HEK293T (cell line): ENCODE results near the gene ZNF135.

ENCODE experiments used
- BHLHE40 ChIP-seq: fragments of 450-650 bp; IDR thresholded peaks from 2 replicates; pipeline ENCODE4 v1.6.1; 2016; ENCODE audit warnings: mild to moderate bottlenecking, moderate library complexity, borderline replicate concordance
- CTBP1 ChIP-seq: fragments of 450-650 bp; IDR thresholded peaks from 2 replicates; pipeline ENCODE4 v1.6.1; 2016; ENCODE audit warnings: borderline replicate concordance
- ELF4 ChIP-seq: fragments of 450-650 bp; IDR thresholded peaks from 2 replicates; pipeline ENCODE4 v1.6.1; 2017; ENCODE audit warnings: antibody characterized with exemption
- FOXA1 ChIP-seq: fragments of 450-650 bp; IDR thresholded peaks from 2 replicates; pipeline ENCODE4 v1.6.1; 2016; ENCODE audit warnings: mild to moderate bottlenecking
- FOXM1 ChIP-seq: fragments of 450-650 bp; IDR thresholded peaks from 2 replicates; pipeline ENCODE4 v1.6.1; 2017; ENCODE audit warnings: mild to moderate bottlenecking, borderline replicate concordance
- HDGF ChIP-seq: fragments of 450-650 bp; IDR thresholded peaks from 2 replicates; pipeline ENCODE4 v1.6.1; 2017; ENCODE audit warnings: antibody characterized with exemption, borderline replicate concordance
- L3MBTL2 ChIP-seq: fragments of 450-650 bp; conservative IDR thresholded peaks from 2 replicates; pipeline ENCODE4 v1.6.1; 2016; ENCODE audit warnings: mild to moderate bottlenecking
- LEF1 ChIP-seq: fragments of 450-650 bp; IDR thresholded peaks from 2 replicates; pipeline ENCODE4 v1.6.1; 2017; ENCODE audit warnings: mild to moderate bottlenecking, borderline replicate concordance
- NFRKB ChIP-seq: fragments of 450-650 bp; IDR thresholded peaks from 2 replicates; pipeline ENCODE4 v1.6.1; 2016; ENCODE audit warnings: mild to moderate bottlenecking, moderate library complexity
- SP1 ChIP-seq: fragments of 450-650 bp; IDR thresholded peaks from 2 replicates; pipeline ENCODE4 v1.6.1; 2017
- SUZ12 ChIP-seq: fragments of 450-650 bp; IDR thresholded peaks from 2 replicates; pipeline ENCODE4 v1.6.1; 2016; ENCODE audit warnings: mild to moderate bottlenecking
- TARDBP ChIP-seq: fragments of 450-650 bp; IDR thresholded peaks from 2 replicates; pipeline ENCODE4 v1.6.1; 2016

DNA sequence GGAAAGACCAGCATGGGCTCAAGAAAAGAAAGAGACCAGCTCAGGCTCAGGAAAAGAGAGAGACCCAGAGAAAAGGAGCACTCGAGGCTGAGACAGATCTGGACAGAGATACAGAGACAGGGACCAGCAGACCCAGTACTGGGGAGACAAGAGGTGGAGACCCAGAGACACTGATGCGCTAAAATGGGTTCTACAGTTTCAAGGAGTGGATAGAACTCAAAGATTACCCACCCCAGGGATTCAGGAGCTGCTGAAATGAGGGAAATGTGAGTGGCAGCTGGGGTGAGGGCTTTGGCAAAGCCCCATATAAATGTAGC lies 39.6 kb downstream of the ZNF135 start:
- TF ChIP-seq NFRKB (no peak), SP1 (no peak), BHLHE40 (no peak), SUZ12 (no peak), FOXM1 (no peak), LEF1 (no peak), TARDBP (no peak), FOXA1 (no peak), CTBP1 (no peak), L3MBTL2 (no peak), HDGF (no peak), ELF4 (no peak)
